Activated T-helper 2 cell treated with anti-CD3 and anti-CD28 coated beads, Interferon-gamma antibody, Interleukin-2, Interleukin-4, amounts not matched to agents 10 μg/mL and 5 μg/mL and 100 μg/mL, durations not matched to agents 14 hours and 24 hours and 36 hours (primary cell): ENCODE measurements around the gene ZNF546. TPM values are rescaled to one million over a fixed set of nuclear protein-coding genes. Genes with fewer than 3 reads are reported as not detected.

Experiments used
- DNase-seq: peaks from one replicate; pipeline ENCODE4 v3.0.0; 2021; ENCODE audit warnings: low spot score
- H3K27ac Mint-ChIP-seq: one replicate; pipeline ENCODE4 v1.8.0; 2021; ENCODE audit warnings: mixed read lengths
- H3K27me3 Mint-ChIP-seq: one replicate; pipeline ENCODE4 v1.8.0; 2021; ENCODE audit warnings: low read depth, mixed read lengths
- H3K36me3 Mint-ChIP-seq: one replicate; pipeline ENCODE4 v1.8.0; 2021; ENCODE audit warnings: low read depth, mixed read lengths
- H3K4me1 Mint-ChIP-seq: one replicate; pipeline ENCODE4 v1.8.0; 2021; ENCODE audit warnings: low read depth, mixed read lengths
- H3K4me3 Mint-ChIP-seq: one replicate; pipeline ENCODE4 v1.8.0; 2021; ENCODE audit warnings: low read depth, mild to moderate bottlenecking, moderate library complexity, mixed read lengths
- H3K9me3 Mint-ChIP-seq: one replicate; pipeline ENCODE4 v1.8.0; 2021; ENCODE audit warnings: mixed read lengths
- intact Hi-C: fragments of 100-400 bp; cut with micrococcal nuclease; formaldehyde crosslinking; loops from one replicate; pipeline ENCODE4 v1.15.1; 2023
- total RNA-seq: library from RNA; stranded (reverse); gene quantifications from 2 replicates; pipeline ENCODE4 v1.2.3, GENCODE V29; 2022

ZNF546 gene
- total RNA-seq, 1 donor from 2014 or later: 4.6 TPM

- Mint-ChIP-seq H3K9me3 (peaks cover 21% of the 10 kb centered on the region), H3K27me3 (no peaks in the 10 kb centered on the region), H3K4me1 (peaks cover 33% of the 10 kb centered on the region), H3K4me3 (peak overlapping the region; percentile 75), H3K27ac (no peak overlapping the region), H3K36me3 (peaks cover 51% of the 10 kb centered on the region)
- no peak for DNase-seq
- intact Hi-C loops: loop anchor here (1.0 to 5.0 kb wide), 2 partner anchors 24 to 62 kb away; partner anchors contain the start of genes PSMC4 and ZNF780B
Observed at GRCh38 chr19:39995794-39996193, 1.1 kb upstream of the ZNF546 start.

GRCh38 chr19:39996218-39996810 is 546 bp upstream of the ZNF546 start:
- peak overlapping the region; percentile 98 for H3K4me3 Mint-ChIP-seq
- H3K27ac Mint-ChIP-seq: peak overlapping the region; percentile 96
- H3K9me3 Mint-ChIP-seq: peaks cover 21% of the 10 kb centered on the region
- intact Hi-C loops: loop anchor here (1.0 to 5.0 kb wide), 2 partner anchors 25 to 61 kb away; partner anchors contain the start of genes PSMC4 and ZNF780B
- H3K4me1 Mint-ChIP-seq: peaks cover 29% of the 10 kb centered on the region
- no peak for DNase-seq
- H3K27me3 Mint-ChIP-seq: no peaks in the 10 kb centered on the region
- peaks cover 47% of the 10 kb centered on the region for H3K36me3 Mint-ChIP-seq

GRCh38 chr19:39997638-39998216 is 867 bp downstream of the ZNF546 start:
- H3K4me1 Mint-ChIP-seq: peaks cover 25% of the 10 kb centered on the region
- intact Hi-C loops: loop anchor here (1.0 to 5.0 kb wide), 2 partner anchors 60 to 93 kb away; partner anchors contain the start of genes ZNF780A and ZNF780B
- H3K27ac Mint-ChIP-seq: peak overlapping the region; percentile 96
- peaks cover 19% of the 10 kb centered on the region for H3K9me3 Mint-ChIP-seq
- peak overlapping the region; percentile 98 for H3K4me3 Mint-ChIP-seq
- DNase-seq: no peak
- H3K36me3 Mint-ChIP-seq: peaks cover 39% of the 10 kb centered on the region
- no peaks in the 10 kb centered on the region for H3K27me3 Mint-ChIP-seq

- intact Hi-C loops: loop anchor here (5.0 kb wide), 1 partner anchor 59 kb away; the partner anchor contains the start of gene ZNF780B
- H3K36me3 Mint-ChIP-seq: peaks cover 31% of the 10 kb centered on the region
- no peaks in the 10 kb centered on the region for H3K27me3 Mint-ChIP-seq
- peaks cover 12% of the 10 kb centered on the region for H3K9me3 Mint-ChIP-seq
- peaks cover 22% of the 10 kb centered on the region for H3K4me1 Mint-ChIP-seq
- no peak for DNase-seq
- H3K27ac Mint-ChIP-seq: peak overlapping the region; percentile 37
- peak overlapping the region; percentile 98 for H3K4me3 Mint-ChIP-seq
Observed at GRCh38 chr19:39998501-39998900, 1.6 kb downstream of the ZNF546 start.

GRCh38 chr19:40005691-40006272 is 8.9 kb downstream of the ZNF546 start:
- Mint-ChIP-seq H3K27ac (no peak overlapping the region), H3K9me3 (peaks cover 21% of the 10 kb centered on the region), H3K27me3 (no peaks in the 10 kb centered on the region), H3K4me1 (peaks cover 4% of the 10 kb centered on the region), H3K4me3 (no peak overlapping the region), H3K36me3 (peaks cover 55% of the 10 kb centered on the region)
- intact Hi-C loops: no loop called here
- DNase-seq: no peak

DNA sequence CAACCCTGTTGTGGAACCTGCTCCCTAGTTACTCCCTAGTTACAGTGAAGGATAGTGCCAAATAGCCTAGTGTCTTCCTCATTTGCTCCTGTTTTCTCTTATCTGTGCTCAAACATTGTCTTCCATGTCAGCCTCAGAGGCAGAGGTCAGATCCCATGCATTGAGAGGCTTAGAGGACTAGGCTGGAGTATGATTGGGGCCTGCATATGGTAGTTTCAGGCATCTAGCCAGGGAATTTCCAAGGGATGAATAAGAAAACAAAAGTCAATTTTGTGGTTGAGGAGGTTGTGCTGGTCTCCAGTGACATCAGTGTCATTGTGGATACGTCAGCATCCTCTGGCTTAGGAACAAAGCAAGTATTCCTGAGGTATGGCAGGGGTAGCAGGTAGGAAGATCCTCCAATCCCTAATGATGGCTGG is 9.4 kb downstream of the ZNF546 start:
- Mint-ChIP-seq H3K36me3 (peaks cover 60% of the 10 kb centered on the region), H3K9me3 (peaks cover 22% of the 10 kb centered on the region), H3K27ac (no peak overlapping the region), H3K4me3 (no peak overlapping the region), H3K27me3 (no peaks in the 10 kb centered on the region), H3K4me1 (peaks cover 4% of the 10 kb centered on the region)
- intact Hi-C loops: no loop called here
- no peak for DNase-seq

DNA sequence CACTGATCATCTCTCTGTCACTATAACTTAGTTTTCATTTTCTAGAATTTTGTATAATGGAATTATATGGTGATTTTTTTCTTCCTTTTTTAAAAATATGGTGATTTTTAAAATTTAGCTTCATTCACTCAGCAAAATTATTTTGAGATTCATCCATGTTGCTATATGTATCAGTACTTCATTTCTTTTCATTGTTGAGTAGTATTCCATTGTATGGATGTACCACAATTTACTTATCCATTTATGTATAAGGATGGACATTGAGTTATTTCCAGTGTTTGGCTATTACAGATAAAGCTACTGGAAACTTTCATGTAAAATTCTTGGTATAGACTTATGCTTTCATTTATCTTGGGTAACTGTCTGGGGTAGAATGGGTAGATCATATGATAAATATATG is 12.8 kb downstream of the ZNF546 start:
- H3K27me3 Mint-ChIP-seq: no peaks in the 10 kb centered on the region
- no peak overlapping the region for H3K4me3 Mint-ChIP-seq
- DNase-seq: no peak
- peaks cover 50% of the 10 kb centered on the region for H3K9me3 Mint-ChIP-seq
- peaks cover 92% of the 10 kb centered on the region for H3K36me3 Mint-ChIP-seq
- H3K4me1 Mint-ChIP-seq: peaks cover 4% of the 10 kb centered on the region
- intact Hi-C loops: no loop called here
- no peak overlapping the region for H3K27ac Mint-ChIP-seq

- H3K4me3 Mint-ChIP-seq: no peak overlapping the region
- H3K4me1 Mint-ChIP-seq: no peaks in the 10 kb centered on the region
- H3K27ac Mint-ChIP-seq: no peak overlapping the region
- H3K27me3 Mint-ChIP-seq: no peaks in the 10 kb centered on the region
- peaks cover 70% of the 10 kb centered on the region for H3K36me3 Mint-ChIP-seq
- no peak for DNase-seq
- peaks cover 75% of the 10 kb centered on the region for H3K9me3 Mint-ChIP-seq
- intact Hi-C loops: no loop called here
Observed at GRCh38 chr19:40013991-40014390, 17.1 kb downstream of the ZNF546 start.

DNA sequence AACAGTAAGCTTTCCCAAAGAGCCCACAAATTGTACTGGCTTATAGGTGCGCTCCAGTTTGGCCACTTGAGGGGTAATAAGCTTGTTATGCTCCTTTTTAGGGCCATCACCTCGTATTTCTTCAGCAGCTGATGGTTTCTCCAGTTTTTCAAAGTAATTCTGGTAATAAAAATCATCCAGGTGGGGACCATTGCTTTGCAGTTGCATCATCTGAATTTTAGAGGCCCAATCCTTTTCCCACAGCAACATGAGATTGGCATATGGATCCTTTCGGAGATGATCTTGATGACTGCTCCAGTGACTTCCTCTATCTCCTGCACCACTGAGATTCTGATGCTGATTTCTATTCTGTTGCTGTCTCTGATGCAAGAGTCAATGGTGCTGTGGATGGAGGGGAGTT is 27.1 kb downstream of the ZNF546 start:
- Mint-ChIP-seq H3K4me1 (no peaks in the 10 kb centered on the region), H3K36me3 (peaks cover 12% of the 10 kb centered on the region), H3K4me3 (no peak overlapping the region), H3K27me3 (no peaks in the 10 kb centered on the region), H3K9me3 (peaks cover 85% of the 10 kb centered on the region), H3K27ac (no peak overlapping the region)
- no peak for DNase-seq
- intact Hi-C loops: no loop called here

GRCh38 chr19:40025938-40026596 is 29.2 kb downstream of the ZNF546 start:
- no peak overlapping the region for H3K4me3 Mint-ChIP-seq
- H3K27me3 Mint-ChIP-seq: no peaks in the 10 kb centered on the region
- intact Hi-C loops: no loop called here
- H3K36me3 Mint-ChIP-seq: peaks cover 24% of the 10 kb centered on the region
- H3K27ac Mint-ChIP-seq: no peak overlapping the region
- DNase-seq: no peak
- H3K4me1 Mint-ChIP-seq: no peaks in the 10 kb centered on the region
- peaks cover 83% of the 10 kb centered on the region for H3K9me3 Mint-ChIP-seq

- H3K9me3 Mint-ChIP-seq: peaks cover 80% of the 10 kb centered on the region
- intact Hi-C loops: no loop called here
- no peaks in the 10 kb centered on the region for H3K4me1 Mint-ChIP-seq
- H3K27ac Mint-ChIP-seq: no peak overlapping the region
- no peak overlapping the region for H3K4me3 Mint-ChIP-seq
- H3K27me3 Mint-ChIP-seq: no peaks in the 10 kb centered on the region
- H3K36me3 Mint-ChIP-seq: peaks cover 26% of the 10 kb centered on the region
- DNase-seq: no peak
Observed at GRCh38 chr19:40026597-40026970, 29.7 kb downstream of the ZNF546 start.

DNA sequence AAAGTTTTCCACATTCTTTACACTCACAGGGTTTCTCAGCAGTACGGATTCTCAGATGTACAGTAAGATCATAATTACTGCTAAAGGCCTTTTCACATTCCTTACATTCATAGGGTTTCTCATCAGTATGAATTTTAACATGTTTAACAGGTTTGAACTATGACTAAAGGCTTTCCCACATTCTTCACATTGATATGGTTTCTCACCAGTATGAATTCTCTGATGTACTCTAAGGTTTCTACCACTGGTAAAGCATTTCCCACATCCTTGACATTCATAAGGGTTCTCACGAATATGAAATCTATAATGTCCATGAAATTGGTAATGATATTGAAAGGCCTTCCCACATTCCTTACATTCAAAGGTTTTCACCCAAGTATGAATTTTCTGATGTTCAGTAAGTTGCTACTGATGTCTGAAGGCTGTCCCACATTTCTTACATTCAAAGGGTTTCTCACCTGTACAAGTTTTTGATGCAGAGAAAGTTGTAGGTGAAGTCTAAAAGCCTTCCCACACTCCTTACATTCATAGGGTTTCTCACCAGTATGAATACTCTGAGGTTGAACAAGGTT is 37.2 kb downstream of the ZNF546 start:
- Mint-ChIP-seq H3K4me1 (no peaks in the 10 kb centered on the region), H3K9me3 (peaks cover 80% of the 10 kb centered on the region), H3K36me3 (peaks cover 47% of the 10 kb centered on the region), H3K27me3 (no peaks in the 10 kb centered on the region), H3K4me3 (no peak overlapping the region), H3K27ac (no peak overlapping the region)
- DNase-seq: no peak
- intact Hi-C loops: no loop called here
